ENCODE data around the gene TJP2.

TJP2 gene

DNA sequence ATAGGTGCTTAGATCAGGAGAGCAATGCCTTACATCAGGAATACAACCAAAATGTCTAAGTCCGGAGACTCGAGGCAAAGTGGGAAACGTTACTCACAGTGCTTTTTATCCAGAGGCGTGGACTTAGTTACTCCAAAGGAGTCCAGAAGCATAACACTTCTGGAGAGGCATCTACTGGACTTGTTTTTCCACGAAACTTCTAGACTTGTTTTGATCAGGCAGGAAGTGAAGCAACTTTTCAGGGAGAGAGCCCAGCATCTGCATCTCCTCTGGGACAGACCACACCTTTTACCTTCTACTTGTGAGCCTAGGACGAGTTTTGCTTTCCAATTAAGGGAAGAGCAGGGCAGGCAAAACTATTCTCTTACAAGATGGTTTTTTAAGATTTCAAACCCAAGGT is 1.2 kb upstream of the TJP2 start:
- no peak for TF ChIP-seq CTCF (IDR thresholded peaks at IDR 0.05; ENCODE audit: insufficient read depth, low read depth, low read length, missing control alignments)
- H3K4me3 ChIP-seq (ENCODE audit: low read depth, low read length) = peak overlapping the region; percentile 83; the same call in 1 of the 2 replicates
- DNase-seq (ENCODE audit: low read depth) = no peak

- no peak for DNase-seq (ENCODE audit: low read depth)
- peak overlapping the region; percentile 83 for H3K4me3 ChIP-seq (ENCODE audit: low read depth, low read length)
- TF ChIP-seq CTCF (IDR thresholded peaks at IDR 0.05; ENCODE audit: insufficient read depth, low read depth, low read length, missing control alignments) = no peak
Measured at GRCh38 chr9:69173497-69173890, 583 bp upstream of the TJP2 start.

- TF ChIP-seq CTCF (IDR thresholded peaks at IDR 0.05; ENCODE audit: insufficient read depth, low read depth, low read length, missing control alignments) = no peak
- H3K4me3 ChIP-seq (ENCODE audit: low read depth, low read length) = peak overlapping the region; percentile 83
- peak; percentile 88 for DNase-seq (ENCODE audit: low read depth)
Measured at GRCh38 chr9:69174616-69175463, 763 bp downstream of the TJP2 start.

- H3K4me3 ChIP-seq (ENCODE audit: low read depth, low read length) = peak overlapping the region; percentile 83
- TF ChIP-seq CTCF (IDR thresholded peaks at IDR 0.05; ENCODE audit: insufficient read depth, low read depth, low read length, missing control alignments) = no peak
- peak; percentile 59 for DNase-seq (ENCODE audit: low read depth)
Measured at GRCh38 chr9:69175486-69175885, 1.4 kb downstream of the TJP2 start.

DNA sequence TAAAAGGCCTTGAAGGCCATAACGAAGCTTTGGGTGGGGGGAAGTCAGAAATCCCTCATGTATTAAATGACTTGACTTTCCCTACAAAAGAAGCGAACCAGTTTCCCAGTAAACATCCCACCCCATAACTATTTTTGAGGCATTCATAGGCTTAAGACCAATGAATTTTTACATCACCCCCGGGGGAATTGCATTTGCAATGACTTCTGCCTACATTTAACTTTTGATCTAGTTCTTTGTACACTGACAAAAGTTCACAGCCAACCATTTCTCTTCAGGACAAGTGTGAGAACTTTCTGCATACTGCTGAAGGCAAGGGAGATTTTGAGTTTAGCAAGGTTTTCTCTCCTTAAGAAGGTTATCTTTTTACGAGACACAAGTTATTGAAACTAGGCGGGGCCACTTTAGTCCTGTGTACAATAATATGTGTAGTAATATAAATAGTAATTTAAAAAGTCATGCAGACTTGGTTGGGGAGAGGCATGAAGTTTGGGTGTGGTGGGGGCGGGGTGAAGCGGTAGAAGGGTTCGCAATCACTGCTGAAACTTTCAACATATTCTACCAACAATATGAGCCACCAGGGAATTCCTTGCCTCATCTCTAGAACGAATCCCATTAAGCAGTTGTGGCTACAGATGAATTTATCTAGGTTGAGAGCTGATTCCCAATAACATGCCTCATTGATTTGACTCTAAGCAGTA is 2.5 kb downstream of the TJP2 start:
- H3K4me3 ChIP-seq (ENCODE audit: low read depth, low read length) = peak overlapping the region; percentile 83
- DNase-seq (ENCODE audit: low read depth) = peak; percentile 66
- no peak for TF ChIP-seq CTCF (IDR thresholded peaks at IDR 0.05; ENCODE audit: insufficient read depth, low read depth, low read length, missing control alignments)

GRCh38 chr9:69178583-69179011 is 4.5 kb downstream of the TJP2 start:
- TF ChIP-seq CTCF (IDR thresholded peaks at IDR 0.05; ENCODE audit: insufficient read depth, low read depth, low read length, missing control alignments) = no peak

More at GRCh38 chr9:69178583-69179011, 4.5 kb downstream of the TJP2 start:
- no peak for DNase-seq (ENCODE audit: low read depth)
- no peak overlapping the region for H3K4me3 ChIP-seq (ENCODE audit: low read depth, low read length)
